HL-60 (cell line): Measurements from ENCODE around the gene ABHD8.

Experiments used
- DNase-seq, 2 experiments: peaks; one replicate each; pipeline ENCODE4 v3.0.0-alpha.2; 2010 to 2020; ENCODE audit warnings: low read depth in 1 of 2, low spot score in 1 of 2
- H3K27ac ChIP-seq: fragments of 250-450 bp; sonication (Bioruptor Pico); replicated peaks from 2 replicates; pipeline ENCODE4 v1.5.1; 2020; ENCODE audit warnings: mild to moderate bottlenecking, moderate library complexity
- H3K27me3 ChIP-seq: fragments of 250-450 bp; sonication (Bioruptor Pico); 2 replicates; pipeline ENCODE4 v1.5.1; 2021; ENCODE audit warnings: mild to moderate bottlenecking, moderate library complexity; ENCODE audit not compliant: insufficient read depth, poor library complexity, severe bottlenecking
- H3K4me3 ChIP-seq: replicated peaks from 2 replicates; pipeline ENCODE4 v1.5.1; 2011; ENCODE audit warnings: mild to moderate bottlenecking, control low read depth, low read length; ENCODE audit not compliant: insufficient read depth
- GABPA ChIP-seq: IDR thresholded peaks from 2 replicates; pipeline ENCODE4 v1.6.1; 2012; ENCODE audit warnings: low read depth
- POLR2AphosphoS5 ChIP-seq: IDR thresholded peaks from 2 replicates; pipeline ENCODE4 v1.6.1; 2012; ENCODE audit warnings: low read depth
- REST ChIP-seq: IDR thresholded peaks from 2 replicates; pipeline ENCODE4 v1.6.1; 2012; ENCODE audit warnings: low read depth; ENCODE audit not compliant: insufficient replicate concordance
- SPI1 ChIP-seq: IDR thresholded peaks from 2 replicates; pipeline ENCODE4 v1.6.1; 2012; ENCODE audit warnings: low read depth, mild to moderate bottlenecking, borderline replicate concordance
- TF ChIP-seq, protein P1 (sequence below): IDR thresholded peaks from one replicate; pipeline ENCODE4 v1.5.1; 2011; ENCODE audit warnings: low read length, control low read depth, inconsistent platforms; ENCODE audit not compliant: insufficient read depth

Gene ABHD8

GRCh38 chr19:17312189-17313113 is 9.2 kb upstream of the ABHD8 start:
- Histone ChIP-seq H3K27me3 (no peaks in the 10 kb centered on the region), H3K27ac (no peak overlapping the region), H3K4me3 (no peak overlapping the region)
- TF ChIP-seq REST: no peak
- TF ChIP-seq, protein P1, sequence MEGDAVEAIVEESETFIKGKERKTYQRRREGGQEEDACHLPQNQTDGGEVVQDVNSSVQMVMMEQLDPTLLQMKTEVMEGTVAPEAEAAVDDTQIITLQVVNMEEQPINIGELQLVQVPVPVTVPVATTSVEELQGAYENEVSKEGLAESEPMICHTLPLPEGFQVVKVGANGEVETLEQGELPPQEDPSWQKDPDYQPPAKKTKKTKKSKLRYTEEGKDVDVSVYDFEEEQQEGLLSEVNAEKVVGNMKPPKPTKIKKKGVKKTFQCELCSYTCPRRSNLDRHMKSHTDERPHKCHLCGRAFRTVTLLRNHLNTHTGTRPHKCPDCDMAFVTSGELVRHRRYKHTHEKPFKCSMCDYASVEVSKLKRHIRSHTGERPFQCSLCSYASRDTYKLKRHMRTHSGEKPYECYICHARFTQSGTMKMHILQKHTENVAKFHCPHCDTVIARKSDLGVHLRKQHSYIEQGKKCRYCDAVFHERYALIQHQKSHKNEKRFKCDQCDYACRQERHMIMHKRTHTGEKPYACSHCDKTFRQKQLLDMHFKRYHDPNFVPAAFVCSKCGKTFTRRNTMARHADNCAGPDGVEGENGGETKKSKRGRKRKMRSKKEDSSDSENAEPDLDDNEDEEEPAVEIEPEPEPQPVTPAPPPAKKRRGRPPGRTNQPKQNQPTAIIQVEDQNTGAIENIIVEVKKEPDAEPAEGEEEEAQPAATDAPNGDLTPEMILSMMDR: no peak
- TF ChIP-seq GABPA: no peak
- no peak for DNase-seq

- Histone ChIP-seq H3K4me3 (no peak overlapping the region), H3K27ac (no peak overlapping the region), H3K27me3 (no peaks in the 10 kb centered on the region)
- DNase-seq: no peak
- TF ChIP-seq GABPA (no peak), REST (no peak), SPI1 (no peak), POLR2AphosphoS5 (no peak)
- TF ChIP-seq, protein P1: no peak
Measured at GRCh38 chr19:17311455-17312188, 8.4 kb upstream of the ABHD8 start.

- H3K27me3 ChIP-seq: no peaks in the 10 kb centered on the region
- peak overlapping the region; percentile 64 for H3K27ac ChIP-seq
- no peak for DNase-seq
- peak overlapping the region; percentile 98 for H3K4me3 ChIP-seq
- TF ChIP-seq, protein P1: no peak
- peak; percentile 86 for TF ChIP-seq GABPA
Measured at GRCh38 chr19:17309965-17310461, 6.8 kb upstream of the ABHD8 start.
